Activated naive CD8-positive, alpha-beta T cell treated with anti-CD3 and anti-CD28 coated beads, Interleukin-2, amount 10 ng/mL, durations not matched to agents 7 days and 5 days (primary cell): Measurements from ENCODE around the gene ERBB4. TPM values are rescaled to one million over a fixed set of nuclear protein-coding genes. Genes with fewer than 3 reads are reported as not detected.

ENCODE experiments used
- ATAC-seq: fragments of 150-1000 bp; cut with Tn5 transposase; one replicate; pipeline ENCODE4 v1.10.0; 2021; ENCODE audit warnings: low read depth, moderate library complexity
- POLR2A ChIA-PET: fragments of 350-600 bp; sonication (Branson Sonifier 250); formaldehyde crosslinking; loops from one replicate; lab custom pipeline; 2021; ENCODE audit warnings: antibody characterized with exemption; lab: Charles Lee
- DNase-seq: peaks from one replicate; pipeline ENCODE4 v3.0.0; 2021
- H3K27ac Mint-ChIP-seq: one replicate; pipeline ENCODE4 v1.8.0; 2022; ENCODE audit warnings: mild to moderate bottlenecking, mixed read lengths
- H3K27me3 Mint-ChIP-seq: one replicate; pipeline ENCODE4 v1.8.0; 2022; ENCODE audit warnings: mild to moderate bottlenecking, moderate library complexity, mixed read lengths
- H3K36me3 Mint-ChIP-seq: one replicate; pipeline ENCODE4 v1.8.0; 2021; ENCODE audit warnings: mild to moderate bottlenecking, mixed read lengths
- H3K4me1 Mint-ChIP-seq: one replicate; pipeline ENCODE4 v1.8.0; 2021; ENCODE audit warnings: mixed read lengths
- H3K4me3 Mint-ChIP-seq: one replicate; pipeline ENCODE4 v1.8.0; 2022; ENCODE audit warnings: mild to moderate bottlenecking, moderate library complexity, mixed read lengths
- H3K9me3 Mint-ChIP-seq: one replicate; pipeline ENCODE4 v1.8.0; 2021; ENCODE audit warnings: mixed read lengths
- total RNA-seq, 2 experiments: library from RNA; stranded (reverse); gene quantifications; one replicate each; pipeline ENCODE4 v1.2.3, GENCODE V29; 2021

ERBB4 gene
- total RNA-seq, 2 experiments from 2014 or later: not detected

- Mint-ChIP-seq H3K4me3 (no peak overlapping the region), H3K36me3 (no peaks in the 10 kb centered on the region), H3K4me1 (no peaks in the 10 kb centered on the region), H3K27me3 (no peaks in the 10 kb centered on the region), H3K9me3 (no peaks in the 10 kb centered on the region), H3K27ac (no peak overlapping the region)
- no peak for DNase-seq
- no peak for ATAC-seq
- POLR2A ChIA-PET: no interaction called here
These were observed 639.9 kb downstream of the ERBB4 start for GRCh38 chr2:211898702-211899101.

DNA sequence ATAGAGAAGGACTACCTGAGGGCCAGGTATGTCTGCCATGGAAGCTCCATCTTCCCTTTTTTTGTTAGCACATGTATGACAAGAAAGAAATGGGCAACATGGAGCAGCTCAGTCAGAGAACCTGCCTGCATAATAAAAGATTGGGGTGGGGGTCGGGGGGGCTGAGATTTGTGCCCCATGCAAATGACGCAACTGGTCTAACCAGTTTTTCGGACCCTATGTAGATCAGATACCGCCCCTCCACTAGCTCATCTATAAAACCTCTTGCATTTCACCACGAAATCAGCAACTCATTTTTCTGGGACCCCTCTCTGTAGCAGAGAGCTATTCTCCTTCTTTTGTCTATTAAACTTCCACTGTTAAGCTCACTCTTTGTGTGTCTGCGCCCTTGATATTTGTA, 657.2 kb downstream of the ERBB4 start:
- Mint-ChIP-seq H3K27ac (no peak overlapping the region), H3K4me1 (no peaks in the 10 kb centered on the region), H3K36me3 (no peaks in the 10 kb centered on the region), H3K27me3 (no peaks in the 10 kb centered on the region), H3K9me3 (peaks cover 2% of the 10 kb centered on the region), H3K4me3 (no peak overlapping the region)
- ATAC-seq: no peak
- POLR2A ChIA-PET: no interaction called here
- DNase-seq: no peak

- Mint-ChIP-seq H3K4me1 (no peaks in the 10 kb centered on the region), H3K36me3 (no peaks in the 10 kb centered on the region), H3K9me3 (peaks cover 2% of the 10 kb centered on the region), H3K27me3 (no peaks in the 10 kb centered on the region), H3K27ac (no peak overlapping the region), H3K4me3 (no peak overlapping the region)
- POLR2A ChIA-PET: no interaction called here
- ATAC-seq: no peak
- no peak for DNase-seq
These were observed 659.3 kb downstream of the ERBB4 start for GRCh38 chr2:211879323-211879722.

DNA sequence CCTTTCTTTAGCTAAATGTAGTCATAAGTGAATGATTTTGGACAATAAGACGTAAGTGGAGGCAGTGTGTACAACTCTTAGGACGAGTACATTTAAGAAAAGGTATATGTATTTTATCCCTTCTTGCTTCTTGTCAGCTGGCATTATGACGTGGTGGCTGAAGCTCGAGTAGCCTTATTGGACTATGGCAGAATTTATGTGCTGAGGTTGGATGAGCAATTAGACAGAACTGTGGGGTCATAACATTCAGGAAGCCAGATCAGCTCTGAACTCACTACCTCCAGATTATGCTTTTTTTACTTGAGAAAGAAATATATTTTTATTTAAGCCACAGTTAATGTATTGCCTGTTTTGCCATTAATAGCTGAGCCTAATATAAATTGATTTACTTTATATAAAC, 661.5 kb downstream of the ERBB4 start:
- H3K4me3 Mint-ChIP-seq: no peak overlapping the region

GRCh38 chr2:211875488-211875887, 663.1 kb downstream of the ERBB4 start:
- no peaks in the 10 kb centered on the region for H3K4me1 Mint-ChIP-seq
- H3K4me3 Mint-ChIP-seq: no peak overlapping the region
- H3K36me3 Mint-ChIP-seq: no peaks in the 10 kb centered on the region
- H3K27me3 Mint-ChIP-seq: no peaks in the 10 kb centered on the region
- no peak overlapping the region for H3K27ac Mint-ChIP-seq
- ATAC-seq (no peak), DNase-seq (no peak)
- H3K9me3 Mint-ChIP-seq: no peaks in the 10 kb centered on the region
- POLR2A ChIA-PET: no interaction called here

More for the DNA sequence above, 661.5 kb downstream of the ERBB4 start:
- ATAC-seq: no peak
- H3K27me3 Mint-ChIP-seq: no peaks in the 10 kb centered on the region
- POLR2A ChIA-PET: no interaction called here
- DNase-seq: no peak
- no peaks in the 10 kb centered on the region for H3K9me3 Mint-ChIP-seq
- H3K4me1 Mint-ChIP-seq: no peaks in the 10 kb centered on the region
- no peak overlapping the region for H3K27ac Mint-ChIP-seq
- no peaks in the 10 kb centered on the region for H3K36me3 Mint-ChIP-seq

GRCh38 chr2:211868996-211869533, 669.5 kb downstream of the ERBB4 start:
- Mint-ChIP-seq H3K9me3 (no peaks in the 10 kb centered on the region), H3K27me3 (no peaks in the 10 kb centered on the region), H3K36me3 (no peaks in the 10 kb centered on the region), H3K4me3 (no peak overlapping the region), H3K4me1 (no peaks in the 10 kb centered on the region), H3K27ac (no peak overlapping the region)
- ATAC-seq (no peak), DNase-seq (no peak)
- POLR2A ChIA-PET: no interaction called here

DNA sequence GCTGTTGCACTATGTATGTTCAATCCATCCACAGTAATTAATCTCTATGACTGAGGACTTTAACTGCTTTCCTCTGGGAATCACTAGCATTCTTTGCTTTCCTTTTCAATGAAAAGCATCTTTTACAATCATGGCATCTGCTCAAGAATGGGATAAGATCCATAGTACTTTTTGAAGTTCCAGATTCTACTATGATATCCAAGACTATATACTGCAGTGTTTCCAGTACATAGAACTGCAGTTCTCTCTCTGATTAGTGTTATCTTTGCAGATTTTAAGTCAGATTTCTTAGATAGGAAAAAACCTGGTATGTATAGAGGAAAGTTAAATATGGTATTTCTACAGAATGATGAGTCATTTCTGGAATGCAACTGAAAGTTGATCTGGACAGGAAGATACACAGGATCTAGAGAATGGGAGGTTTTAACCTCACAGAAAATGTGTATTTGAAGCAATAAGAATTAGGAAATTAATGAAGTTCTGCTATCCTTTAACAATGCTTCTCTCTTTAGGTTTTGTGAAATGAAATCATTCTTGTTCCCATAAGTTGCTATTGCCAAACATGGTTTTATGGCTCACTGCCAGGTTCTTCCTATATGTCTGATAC, 670.7 kb downstream of the ERBB4 start:
- H3K36me3 Mint-ChIP-seq: no peaks in the 10 kb centered on the region
- H3K27ac Mint-ChIP-seq: no peak overlapping the region
- POLR2A ChIA-PET: no interaction called here
- no peaks in the 10 kb centered on the region for H3K4me1 Mint-ChIP-seq
- H3K9me3 Mint-ChIP-seq: peaks cover 1% of the 10 kb centered on the region
- H3K27me3 Mint-ChIP-seq: no peaks in the 10 kb centered on the region
- no peak overlapping the region for H3K4me3 Mint-ChIP-seq
- DNase-seq (no peak), ATAC-seq (no peak)

DNA sequence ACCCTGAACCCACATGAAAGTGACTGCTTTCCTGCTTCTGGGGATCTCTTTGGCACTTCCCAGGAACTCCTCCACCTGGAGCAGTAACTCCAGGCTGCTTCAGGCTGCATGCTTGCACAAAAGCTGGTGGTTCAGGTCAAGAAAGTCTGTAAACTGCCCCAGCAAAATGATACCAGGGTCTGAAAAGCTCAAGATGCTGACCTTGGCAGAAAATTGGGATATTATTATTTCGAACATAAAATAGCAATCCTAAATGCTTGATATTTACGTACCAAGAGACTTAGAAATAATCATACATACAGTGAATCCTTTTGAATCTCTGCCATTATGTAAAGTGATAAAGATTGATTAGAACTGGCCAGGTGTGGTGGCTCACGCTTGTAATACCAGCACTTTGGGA, 674.3 kb downstream of the ERBB4 start:
- H3K4me3 Mint-ChIP-seq: no peak overlapping the region
- POLR2A ChIA-PET: no interaction called here
- H3K4me1 Mint-ChIP-seq: no peaks in the 10 kb centered on the region
- ATAC-seq (no peak), DNase-seq (no peak)
- no peaks in the 10 kb centered on the region for H3K27me3 Mint-ChIP-seq
- H3K9me3 Mint-ChIP-seq: peaks cover 1% of the 10 kb centered on the region
- no peaks in the 10 kb centered on the region for H3K36me3 Mint-ChIP-seq
- no peak overlapping the region for H3K27ac Mint-ChIP-seq

- Mint-ChIP-seq H3K9me3 (peaks cover 1% of the 10 kb centered on the region), H3K27ac (no peak overlapping the region), H3K4me1 (no peaks in the 10 kb centered on the region), H3K4me3 (no peak overlapping the region), H3K36me3 (no peaks in the 10 kb centered on the region), H3K27me3 (no peaks in the 10 kb centered on the region)
- ATAC-seq (no peak), DNase-seq (no peak)
- POLR2A ChIA-PET: no interaction called here
These were observed 678.4 kb downstream of the ERBB4 start for GRCh38 chr2:211860224-211860623.

- H3K36me3 Mint-ChIP-seq: no peaks in the 10 kb centered on the region
- DNase-seq (no peak), ATAC-seq (no peak)
- POLR2A ChIA-PET: no interaction called here
- H3K27me3 Mint-ChIP-seq: no peaks in the 10 kb centered on the region
- no peaks in the 10 kb centered on the region for H3K9me3 Mint-ChIP-seq
- no peak overlapping the region for H3K4me3 Mint-ChIP-seq
- H3K27ac Mint-ChIP-seq: no peak overlapping the region
- no peaks in the 10 kb centered on the region for H3K4me1 Mint-ChIP-seq
These were observed 683.8 kb downstream of the ERBB4 start for GRCh38 chr2:211854832-211855231.

DNA sequence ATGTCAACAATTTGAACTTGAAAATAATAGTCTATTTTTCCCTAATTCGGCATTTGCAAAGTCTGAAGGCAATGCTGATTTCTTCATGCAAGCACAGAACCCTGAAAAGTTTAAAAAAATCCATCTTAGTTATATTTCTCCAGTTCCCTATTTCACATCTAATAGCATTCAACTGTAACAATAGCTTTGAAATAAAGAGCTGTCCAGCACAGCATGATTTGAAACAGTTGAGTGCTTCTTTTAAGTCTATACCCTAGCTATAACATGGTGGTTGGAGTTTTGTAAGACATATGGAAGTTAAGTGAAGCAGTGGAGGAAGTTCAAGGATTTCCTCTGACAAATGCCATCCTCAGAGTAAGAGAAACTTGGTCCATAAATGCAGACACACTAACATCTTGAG, 691.9 kb downstream of the ERBB4 start:
- no peak overlapping the region for H3K27ac Mint-ChIP-seq
- no peaks in the 10 kb centered on the region for H3K27me3 Mint-ChIP-seq
- ATAC-seq: no peak
- POLR2A ChIA-PET: no interaction called here
- DNase-seq: no peak
- H3K36me3 Mint-ChIP-seq: no peaks in the 10 kb centered on the region
- no peaks in the 10 kb centered on the region for H3K9me3 Mint-ChIP-seq
- no peak overlapping the region for H3K4me3 Mint-ChIP-seq
- no peaks in the 10 kb centered on the region for H3K4me1 Mint-ChIP-seq

GRCh38 chr2:211846036-211846400, 692.6 kb downstream of the ERBB4 start:
- no peaks in the 10 kb centered on the region for H3K36me3 Mint-ChIP-seq
- H3K4me3 Mint-ChIP-seq: no peak overlapping the region
- no peak overlapping the region for H3K27ac Mint-ChIP-seq
- DNase-seq (no peak), ATAC-seq (no peak)
- no peaks in the 10 kb centered on the region for H3K4me1 Mint-ChIP-seq
- POLR2A ChIA-PET: no interaction called here
- no peaks in the 10 kb centered on the region for H3K9me3 Mint-ChIP-seq
- no peaks in the 10 kb centered on the region for H3K27me3 Mint-ChIP-seq

GRCh38 chr2:211845338-211846035, 693.1 kb downstream of the ERBB4 start:
- Mint-ChIP-seq H3K4me1 (no peaks in the 10 kb centered on the region), H3K4me3 (no peak overlapping the region), H3K36me3 (no peaks in the 10 kb centered on the region), H3K27me3 (no peaks in the 10 kb centered on the region), H3K9me3 (no peaks in the 10 kb centered on the region), H3K27ac (no peak overlapping the region)
- no peak for ATAC-seq
- no peak for DNase-seq
- POLR2A ChIA-PET: no interaction called here

DNA sequence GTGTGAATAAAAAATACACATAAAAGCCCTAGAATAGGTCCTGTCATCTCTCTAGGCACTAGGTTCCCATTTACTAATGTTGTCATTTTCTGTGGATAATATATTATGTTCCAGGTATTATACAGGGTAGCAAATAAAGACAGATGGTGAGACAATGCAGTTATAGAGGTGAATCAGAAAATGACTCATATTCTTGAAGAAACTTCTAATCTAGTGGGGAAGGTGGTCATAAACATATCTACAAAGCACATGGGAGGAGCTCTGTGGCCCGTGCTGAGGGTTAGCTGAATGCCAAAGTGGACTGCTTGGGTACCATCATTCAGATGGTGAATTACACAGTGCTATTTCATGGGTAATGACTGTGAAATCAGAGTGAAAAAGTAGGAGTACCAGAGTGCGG, 700.9 kb downstream of the ERBB4 start:
- Mint-ChIP-seq H3K4me1 (no peaks in the 10 kb centered on the region), H3K9me3 (no peaks in the 10 kb centered on the region), H3K36me3 (no peaks in the 10 kb centered on the region), H3K27me3 (no peaks in the 10 kb centered on the region), H3K27ac (no peak overlapping the region), H3K4me3 (no peak overlapping the region)
- no peak for ATAC-seq
- no peak for DNase-seq
- POLR2A ChIA-PET: no interaction called here
